Sigmoid colon (tissue), 7 donors: ENCODE data around the gene MRPL38. TPM values are rescaled to one million over a fixed set of nuclear protein-coding genes. Genes with fewer than 3 reads are reported as not detected.

ENCODE experiments used
- DNase-seq: peaks from one replicate; pipeline ENCODE4 v3.0.0-alpha.2; 2019
- H3K27ac ChIP-seq, 4 donors: fragments of 200-600 bp; sonication (generic); one replicate each; pipeline ENCODE4 v1.5.1; 2016 to 2019; ENCODE audit warnings: mild to moderate bottlenecking in 1 of 4
- H3K27me3 ChIP-seq, 3 donors: fragments of 200-600 bp; sonication (generic); one replicate each; pipeline ENCODE4 v1.5.1; 2019; ENCODE audit warnings: mild to moderate bottlenecking in 1 of 3
- H3K36me3 ChIP-seq, 4 donors: fragments of 200-600 bp; sonication (generic); one replicate each; pipeline ENCODE4 v1.5.1; 2016 to 2019
- H3K4me1 ChIP-seq, 4 donors: fragments of 200-600 bp; sonication (generic); one replicate each; pipeline ENCODE4 v1.5.1; 2017 to 2019
- H3K4me3 ChIP-seq, 4 donors: fragments of 200-600 bp; sonication (generic); one replicate each; pipeline ENCODE4 v1.5.1; 2017 to 2019; ENCODE audit warnings: mild to moderate bottlenecking in 2 of 4, moderate library complexity in 1 of 4
- H3K9me3 ChIP-seq, 4 donors: fragments of 200-600 bp in 3 of 4; sonication (generic) in 3 of 4; one replicate each; pipeline versions ENCODE4 v1.5.1 to v1.6.1; 2013 to 2019
- EP300 ChIP-seq, 4 donors: sonication (generic); formaldehyde crosslinking; IDR thresholded peaks; one replicate each; pipeline ENCODE4 v1.6.1; 2017; ENCODE audit warnings: antibody characterized with exemption in 4 of 4
- POLR2A ChIP-seq, 2 donors: fragments of 450-650 bp; IDR thresholded peaks; one replicate each; pipeline ENCODE4 v1.6.1; 2016; ENCODE audit warnings: antibody characterized with exemption in 2 of 2, mild to moderate bottlenecking in 2 of 2, moderate library complexity in 2 of 2
- POLR2AphosphoS5 ChIP-seq, 4 donors: sonication (generic); formaldehyde crosslinking; IDR thresholded peaks; one replicate each; pipeline ENCODE4 v1.6.1; 2017; ENCODE audit warnings: antibody characterized with exemption in 4 of 4
- WGBS, 2 donors: extraction: QIAGEN DNeasy Blood & Tissue Kit; methylation state at CpG; one replicate each; pipeline ENCODE4 v1.1.7; 2013; 5-methylcytosine and 5-hydroxymethylcytosine counted together
- intact Hi-C: fragments of 100-400 bp; cut with DNase I; formaldehyde crosslinking; loops from one replicate; pipeline ENCODE4 v1.15.1; 2023
- polyA plus RNA-seq, 3 donors: library from polyadenylated mRNA; stranded (reverse); fragments of 200-250 nt; gene quantifications; one replicate each; pipeline ENCODE4 v1.2.3, GENCODE V29; 2013
- total RNA-seq, 4 donors: library from RNA; depleted of rRNA; stranded (reverse); fragments of >200 nt; gene quantifications; one replicate each; pipeline ENCODE4 v1.1.0, GENCODE V29; 2016
- TF ChIP-seq, protein P1 (sequence below), 4 experiments: fragments of 450-650 bp in 3 of 4; fragments of 200-600 bp in 1 of 4; IDR thresholded peaks; one replicate each; pipeline ENCODE4 v1.5.1; 2016 to 2019; ENCODE audit warnings: antibody characterized with exemption in 4 of 4, mild to moderate bottlenecking in 3 of 4, moderate library complexity in 2 of 4
- donor health status: healthy with polysubstance abuse.
- donor health status: Bipolar disorder and iron deficiency.
- donor health status: healthy.

Gene MRPL38
- total and polyA plus RNA-seq, 7 donors = 32.8 to 71.5 (median 50.6) TPM

GRCh38 chr17:75894049-75894733 is 10.5 kb downstream of the MRPL38 start:
- Histone ChIP-seq H3K4me1 (peaks cover 0 to 39% (median 34%) of the 10 kb centered on the region in 4 donors), H3K27ac (peak overlapping the region; percentile 95 to 98 (median 96)), H3K9me3 (no peaks in the 10 kb centered on the region), H3K4me3 (no peak overlapping the region), H3K36me3 (peaks cover 13 to 47% (median 30%) of the 10 kb centered on the region in 4 donors), H3K27me3 (no peaks in the 10 kb centered on the region)
- peak; percentile 79 for DNase-seq
- 87% methylated on average over 22 of the region's 22 CpGs for WGBS, 2 donors
- intact Hi-C loops = no loop called here
- TF ChIP-seq EP300 (IDR thresholded peaks at IDR 0.05) (no peak), POLR2A (IDR thresholded peaks at IDR 0.05) (no peak), POLR2AphosphoS5 (IDR thresholded peaks at IDR 0.05) (no peak)
- TF ChIP-seq, protein P1, sequence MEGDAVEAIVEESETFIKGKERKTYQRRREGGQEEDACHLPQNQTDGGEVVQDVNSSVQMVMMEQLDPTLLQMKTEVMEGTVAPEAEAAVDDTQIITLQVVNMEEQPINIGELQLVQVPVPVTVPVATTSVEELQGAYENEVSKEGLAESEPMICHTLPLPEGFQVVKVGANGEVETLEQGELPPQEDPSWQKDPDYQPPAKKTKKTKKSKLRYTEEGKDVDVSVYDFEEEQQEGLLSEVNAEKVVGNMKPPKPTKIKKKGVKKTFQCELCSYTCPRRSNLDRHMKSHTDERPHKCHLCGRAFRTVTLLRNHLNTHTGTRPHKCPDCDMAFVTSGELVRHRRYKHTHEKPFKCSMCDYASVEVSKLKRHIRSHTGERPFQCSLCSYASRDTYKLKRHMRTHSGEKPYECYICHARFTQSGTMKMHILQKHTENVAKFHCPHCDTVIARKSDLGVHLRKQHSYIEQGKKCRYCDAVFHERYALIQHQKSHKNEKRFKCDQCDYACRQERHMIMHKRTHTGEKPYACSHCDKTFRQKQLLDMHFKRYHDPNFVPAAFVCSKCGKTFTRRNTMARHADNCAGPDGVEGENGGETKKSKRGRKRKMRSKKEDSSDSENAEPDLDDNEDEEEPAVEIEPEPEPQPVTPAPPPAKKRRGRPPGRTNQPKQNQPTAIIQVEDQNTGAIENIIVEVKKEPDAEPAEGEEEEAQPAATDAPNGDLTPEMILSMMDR (IDR thresholded peaks at IDR 0.05) = no peak

- 91 to 93% methylated on average over 18 of the region's 18 CpGs for WGBS, 2 donors
- H3K4me1 ChIP-seq = peaks cover 0 to 39% (median 34%) of the 10 kb centered on the region in 4 donors
- peak; percentile 60 for DNase-seq
- peak overlapping the region in 1 of 4 donors; percentile 95 for H3K27ac ChIP-seq
- H3K27me3 ChIP-seq = no peaks in the 10 kb centered on the region
- H3K4me3 ChIP-seq = no peak overlapping the region
- H3K9me3 ChIP-seq = no peaks in the 10 kb centered on the region
- H3K36me3 ChIP-seq = peaks cover 6 to 45% (median 23%) of the 10 kb centered on the region in 4 donors
- intact Hi-C loops = no loop called here
- TF ChIP-seq, protein P1 (IDR thresholded peaks at IDR 0.05) = no peak
Measured at GRCh38 chr17:75893305-75894048, 11.2 kb downstream of the MRPL38 start.

DNA sequence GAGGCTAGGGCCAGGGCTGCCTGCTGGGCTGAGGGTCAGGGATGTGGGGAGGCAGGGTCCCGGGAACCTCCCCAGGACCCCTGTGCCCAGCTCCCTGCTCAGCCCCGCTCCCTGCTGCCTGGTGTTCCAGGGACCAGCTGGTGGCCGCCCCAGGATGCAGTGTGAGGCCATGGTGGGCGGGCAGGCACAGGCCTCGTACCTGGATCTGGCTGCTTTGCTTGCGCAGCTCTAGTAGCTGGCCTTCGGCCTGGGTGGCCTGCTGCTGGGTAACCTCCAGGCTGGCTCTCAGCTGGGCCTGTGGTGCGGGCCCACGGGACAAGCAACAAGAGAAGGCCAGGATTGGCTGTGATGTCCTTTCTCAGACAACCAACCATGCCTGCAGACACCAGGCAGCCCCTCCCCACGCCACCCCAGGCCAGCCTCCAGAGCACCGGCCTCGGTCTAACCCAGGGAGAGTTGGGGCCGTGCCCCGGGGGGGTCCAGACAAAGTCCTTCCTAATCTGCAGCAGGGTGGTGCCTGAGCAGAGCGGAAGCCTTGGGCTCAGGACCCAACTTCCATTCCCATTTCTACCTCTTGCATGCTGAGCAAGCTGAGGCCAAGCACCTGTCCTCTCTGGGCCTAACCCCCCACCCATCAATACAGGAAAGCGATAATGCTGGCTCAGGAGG is 12.0 kb downstream of the MRPL38 start:
- intact Hi-C loops = no loop called here
- no peak for TF ChIP-seq EP300 (IDR thresholded peaks at IDR 0.05)
- Histone ChIP-seq H3K9me3 (no peaks in the 10 kb centered on the region), H3K36me3 (peaks cover 6 to 49% (median 21%) of the 10 kb centered on the region in 4 donors), H3K27ac (no peak overlapping the region), H3K27me3 (no peaks in the 10 kb centered on the region), H3K4me1 (peaks cover 0 to 38% (median 33%) of the 10 kb centered on the region in 4 donors), H3K4me3 (no peak overlapping the region)
- DNase-seq = peak; percentile 69
- 89 to 94% methylated on average over 16 of the region's 16 CpGs for WGBS, 2 donors

- Histone ChIP-seq H3K4me1 (peaks cover 0 to 30% (median 25%) of the 10 kb centered on the region in 4 donors), H3K27ac (peak overlapping the region in 1 of 4 donors; percentile 14), H3K27me3 (no peaks in the 10 kb centered on the region), H3K36me3 (peaks cover 6 to 54% (median 21%) of the 10 kb centered on the region in 4 donors), H3K4me3 (no peak overlapping the region), H3K9me3 (no peaks in the 10 kb centered on the region)
- TF ChIP-seq, protein P1 (IDR thresholded peaks at IDR 0.05) = no peak
- TF ChIP-seq POLR2AphosphoS5 (IDR thresholded peaks at IDR 0.05) (no peak), EP300 (IDR thresholded peaks at IDR 0.05) (no peak), POLR2A (IDR thresholded peaks at IDR 0.05) (no peak)
- WGBS, 2 donors = 84 to 85% methylated on average over 32 of the region's 32 CpGs
- DNase-seq = peak; percentile 63
- intact Hi-C loops = no loop called here
Measured at GRCh38 chr17:75891605-75892555, 12.8 kb downstream of the MRPL38 start.
